Embryonic facial prominence (tissue), 1 donor: Measurements from ENCODE around the gene ALG14.

Source experiments
- DNase-seq: peaks from one replicate; pipeline ENCODE4 v3.0.0-alpha.2; 2016; ENCODE audit errors: extremely low spot score

Gene ALG14

DNA sequence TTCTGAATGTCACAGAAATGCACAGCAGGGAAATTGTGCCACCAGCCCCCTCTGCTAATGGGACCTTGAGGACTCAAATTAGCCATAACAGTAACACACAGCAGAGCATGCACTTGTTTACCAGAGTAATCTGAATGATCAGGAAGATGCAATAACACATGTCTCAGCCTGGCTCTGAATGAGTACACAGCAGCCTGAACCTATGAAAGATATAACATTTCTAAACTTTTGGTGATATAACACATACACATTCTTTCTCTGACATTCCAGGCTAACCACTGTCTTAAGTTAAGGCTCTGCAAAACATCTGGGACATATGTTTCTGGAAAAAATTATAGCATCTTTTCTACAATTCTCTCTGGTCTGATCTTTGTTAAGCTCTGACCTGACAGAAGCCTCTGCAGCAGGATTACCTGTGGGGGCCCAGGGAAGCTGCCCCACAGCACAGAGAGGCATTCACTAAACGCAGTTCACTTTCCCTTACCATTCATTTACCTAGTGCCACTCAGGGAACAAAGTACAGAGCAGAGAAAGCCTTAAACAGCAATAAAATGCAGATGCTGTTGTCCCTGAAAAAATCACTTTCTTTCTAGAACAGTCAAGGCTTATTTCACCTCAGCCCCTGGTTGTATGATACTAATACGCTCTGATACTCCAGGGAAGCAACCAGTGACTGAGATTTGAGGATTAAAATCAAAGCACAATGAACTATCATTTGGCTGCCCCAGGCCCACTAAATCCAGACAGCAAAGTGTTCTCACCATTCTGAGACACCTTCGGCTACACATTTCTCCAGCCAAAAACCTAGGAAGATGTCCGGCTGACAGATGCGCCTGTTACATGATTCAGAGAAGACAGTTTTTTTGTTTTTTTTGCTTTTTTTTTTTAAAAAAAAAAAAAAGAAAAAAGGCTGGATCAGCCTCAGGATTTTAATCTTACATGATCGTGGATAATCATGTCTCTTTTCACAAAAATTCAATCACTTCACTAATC, 91.9 kb downstream of the ALG14 start:
- no peak for DNase-seq

DNA sequence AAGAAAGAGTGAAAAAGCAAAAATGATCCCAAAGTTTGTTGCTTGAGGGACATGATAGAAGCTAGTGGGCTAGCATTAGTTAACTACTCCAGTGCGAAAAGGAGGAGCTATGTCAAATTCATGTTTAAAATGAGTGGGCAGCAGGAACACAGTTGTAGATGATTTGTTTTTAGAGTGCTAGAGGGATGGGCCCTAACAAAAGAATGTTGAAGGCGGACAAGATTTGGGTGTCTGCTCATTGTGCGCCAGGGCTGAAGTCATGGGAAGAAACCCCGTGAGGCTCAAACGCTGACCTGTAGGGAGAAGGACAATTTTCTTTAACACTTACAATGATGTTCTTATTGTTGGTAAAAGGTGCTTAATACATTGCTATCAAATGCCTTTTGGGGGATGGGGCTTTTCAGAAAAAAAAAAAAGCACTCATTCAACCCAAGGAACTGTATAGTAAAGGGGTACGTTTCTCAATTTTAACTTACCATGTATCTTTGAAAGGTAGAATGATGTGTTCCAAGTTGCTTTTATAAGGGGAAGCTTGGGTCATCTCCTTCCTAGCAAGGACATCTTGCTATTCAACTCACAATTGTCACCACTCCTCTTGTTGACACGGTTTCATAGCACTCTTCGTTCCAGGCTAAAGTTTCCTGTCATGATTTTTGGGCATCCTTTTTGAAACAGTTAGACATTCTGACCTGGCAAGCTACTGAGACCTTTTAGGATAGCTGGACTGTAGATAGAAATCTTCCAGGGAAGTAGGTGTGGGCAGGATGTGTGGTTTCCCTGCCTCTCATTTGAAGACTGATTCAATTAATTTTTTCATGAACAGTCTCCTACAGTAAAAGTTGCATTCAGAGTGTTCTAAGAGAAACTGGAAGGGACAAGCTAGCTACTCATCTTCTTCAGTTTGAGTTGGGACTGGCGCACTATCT, 92.8 kb downstream of the ALG14 start:
- DNase-seq, result no peak

DNA sequence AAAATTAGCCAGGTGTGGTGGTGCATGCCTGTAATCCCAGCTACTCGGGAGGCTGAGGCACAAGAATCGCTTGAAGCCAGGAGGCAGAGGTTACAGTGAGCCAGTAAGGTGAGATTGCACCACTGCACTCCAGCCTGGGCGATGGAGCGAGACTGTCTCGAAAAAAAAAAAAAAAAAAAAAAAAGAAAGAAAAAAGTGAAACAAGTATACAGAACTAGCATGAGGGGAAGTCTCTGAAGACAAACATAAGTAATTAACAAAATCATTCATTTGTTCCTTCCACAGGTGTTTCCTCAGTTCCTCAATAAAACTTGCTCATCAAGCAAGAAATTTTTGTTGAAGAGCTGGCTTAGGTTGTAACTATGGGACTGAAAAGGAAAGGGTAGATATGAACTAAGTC, 93.6 kb downstream of the ALG14 start:
- DNase-seq, result no peak

DNA sequence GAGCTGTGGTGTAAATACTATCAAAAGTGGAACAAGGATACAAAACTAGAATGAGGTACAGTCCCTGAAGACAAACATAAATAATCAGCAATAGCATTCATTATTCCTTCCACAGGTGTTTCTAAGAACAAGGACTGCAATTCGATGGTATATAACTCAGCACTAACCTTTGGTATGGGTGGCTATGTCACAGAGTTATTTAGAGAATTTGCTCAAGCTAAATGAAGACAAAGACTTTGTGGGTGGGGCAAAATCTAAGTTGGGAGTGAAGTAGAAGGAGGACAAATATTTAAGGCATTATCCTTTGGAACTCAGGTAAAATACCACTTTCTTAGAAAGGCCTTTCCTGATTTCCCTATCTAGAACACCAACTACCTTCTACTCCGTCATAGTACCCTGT, 94.3 kb downstream of the ALG14 start:
- no peak for DNase-seq

DNA sequence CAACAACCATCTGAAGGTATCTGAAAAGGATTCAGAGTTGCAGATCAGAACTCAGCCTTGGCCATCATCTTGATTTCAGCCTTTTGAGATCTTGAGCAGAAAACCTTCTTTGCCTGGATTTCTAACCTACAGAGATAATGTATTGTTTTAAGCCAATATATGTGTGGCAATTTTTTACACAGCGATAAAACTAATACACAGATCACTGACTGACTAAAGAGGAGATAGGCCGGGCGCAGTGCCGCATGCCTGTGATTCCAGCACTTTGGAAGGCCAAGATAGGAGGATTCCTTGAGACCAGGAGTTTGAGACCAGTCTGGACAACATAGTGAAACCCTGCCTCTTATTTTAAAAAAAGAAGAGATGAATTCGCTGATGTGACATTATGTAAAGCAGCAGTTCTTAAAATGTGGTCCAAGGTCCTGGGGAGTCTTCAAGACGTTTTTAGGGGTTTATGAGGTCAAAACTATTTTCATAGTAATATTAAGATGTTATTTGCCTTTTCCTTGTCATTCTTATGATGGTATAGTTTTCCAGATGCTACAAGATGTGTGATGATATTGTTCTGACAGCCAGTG, 95.7 kb downstream of the ALG14 start:
- no peak for DNase-seq

DNA sequence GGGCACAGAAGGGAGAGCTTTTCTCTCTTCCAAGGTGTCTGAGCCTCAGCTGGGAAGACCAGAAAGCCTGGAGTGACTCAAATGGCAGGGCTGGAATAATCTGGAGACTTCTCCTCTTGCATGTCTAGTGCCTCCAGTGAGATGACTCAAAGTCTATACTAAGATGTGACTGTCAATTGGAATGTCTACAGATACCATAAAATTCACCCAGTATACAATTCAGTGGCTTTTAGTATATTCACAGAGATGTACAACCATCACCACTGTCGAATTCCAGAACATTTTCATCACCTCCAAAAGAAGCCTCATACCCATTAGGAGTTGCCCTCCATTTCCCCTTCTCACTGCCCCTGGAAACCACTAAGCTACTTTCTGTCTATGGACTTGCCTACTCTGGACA, 97.9 kb downstream of the ALG14 start:
- DNase-seq, result no peak

DNA sequence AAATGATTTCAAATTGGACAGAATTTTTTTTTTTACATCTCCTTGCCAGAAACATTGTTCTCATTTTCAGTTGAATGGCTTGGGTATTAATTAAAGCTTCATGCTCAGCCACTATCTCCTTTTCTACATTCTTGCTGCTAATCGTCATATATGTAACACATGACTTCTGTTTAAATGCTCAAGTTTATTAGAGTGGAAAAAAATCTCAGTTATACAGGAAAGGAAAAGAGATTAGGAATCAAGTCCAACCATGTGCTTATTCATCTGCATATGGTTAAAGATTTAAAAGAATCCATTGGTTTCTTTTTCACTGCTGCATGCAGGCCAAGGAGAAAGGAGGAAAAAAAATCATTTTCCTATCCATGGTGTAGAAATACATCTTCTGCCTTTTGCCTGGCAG, 98.5 kb downstream of the ALG14 start:
- peak; percentile 75 for DNase-seq

DNA sequence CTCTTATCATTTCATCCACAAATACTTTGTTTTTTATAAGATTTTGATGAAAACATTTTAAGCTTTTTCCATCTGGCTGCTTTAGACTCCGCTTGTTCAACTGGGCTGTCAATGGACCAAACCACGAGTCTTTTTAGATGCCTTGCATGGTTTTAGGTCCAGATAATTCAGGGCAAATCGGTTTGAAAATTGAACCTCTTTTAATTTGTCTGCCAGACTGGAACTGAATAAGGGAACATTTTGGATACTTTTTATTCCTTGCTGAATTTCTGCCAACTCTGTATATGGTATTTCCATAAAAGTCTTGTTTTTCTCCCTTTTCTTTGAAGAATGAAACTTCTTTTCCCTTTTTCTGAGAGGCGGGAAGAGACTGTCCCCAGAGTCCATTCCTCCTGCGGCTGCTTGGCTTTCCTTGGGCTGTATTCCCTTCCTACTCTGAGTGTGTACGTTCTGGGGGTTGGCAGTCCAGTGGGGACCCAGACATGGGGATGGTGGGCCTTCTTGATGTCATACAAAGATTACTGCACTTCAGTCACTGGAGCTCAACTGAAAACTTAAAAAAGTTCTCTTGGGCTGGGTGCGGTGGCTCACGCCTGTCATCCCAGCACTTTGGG, 99.3 kb downstream of the ALG14 start:
- no peak for DNase-seq

DNA sequence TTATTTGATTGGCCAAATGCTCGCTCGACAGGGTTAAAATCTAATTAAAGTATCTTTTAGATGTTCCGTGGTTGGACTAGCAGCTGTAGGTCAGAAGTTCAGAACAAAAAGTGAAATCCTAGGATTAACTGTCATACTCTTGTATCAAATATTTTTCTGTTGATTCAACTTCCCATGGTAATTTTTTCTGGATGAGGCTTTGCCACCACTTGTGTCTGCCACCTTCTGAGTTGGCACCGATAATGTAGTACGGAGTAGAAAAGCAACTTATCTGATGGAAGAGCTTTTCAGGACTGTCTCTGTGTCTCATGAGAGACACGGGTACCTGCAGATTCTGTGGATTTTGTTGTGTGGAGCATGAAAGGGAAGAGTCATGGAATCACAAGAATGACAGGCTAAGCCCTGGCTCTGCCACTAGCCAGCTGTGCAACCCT, 101.2 kb downstream of the ALG14 start:
- DNase-seq, result no peak

DNA sequence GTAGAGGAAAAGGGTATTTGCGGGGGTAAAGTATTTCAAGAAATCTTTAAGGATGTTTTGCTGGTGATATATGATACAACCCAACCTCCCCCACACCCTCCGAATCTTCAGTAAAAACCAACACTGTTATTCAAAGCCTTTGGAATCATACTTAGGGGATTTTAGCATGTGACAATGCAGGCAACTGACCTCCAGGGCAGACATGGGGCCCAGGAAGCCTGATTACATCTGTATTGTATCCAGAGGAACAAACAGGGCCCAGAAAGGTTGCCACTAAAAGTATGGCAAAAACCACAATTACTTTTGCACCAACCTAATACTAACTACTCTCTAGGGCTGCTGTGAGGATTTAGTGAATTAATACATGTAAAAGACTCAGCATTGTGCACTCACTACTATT, 102.0 kb downstream of the ALG14 start:
- DNase-seq, result no peak

DNA sequence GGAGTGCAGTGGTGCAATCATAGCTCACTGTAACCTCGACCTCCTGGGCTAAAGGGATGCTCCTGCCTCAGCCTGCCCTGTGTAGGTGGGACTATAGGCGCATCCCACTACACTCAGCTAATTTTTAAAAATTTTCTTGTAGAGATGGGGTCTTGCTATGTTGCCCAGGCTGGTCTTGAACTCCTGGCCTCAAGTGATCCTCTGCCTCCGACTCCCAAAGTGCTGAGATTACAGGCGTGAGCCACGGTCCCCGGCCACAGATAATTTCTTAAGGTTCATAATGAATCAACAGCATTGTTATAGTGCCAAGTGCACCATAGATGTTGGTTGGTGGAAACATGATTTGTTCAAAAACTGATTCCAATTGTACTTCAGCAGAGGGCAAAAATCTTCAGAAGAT, 103.6 kb downstream of the ALG14 start:
- no peak for DNase-seq

DNA sequence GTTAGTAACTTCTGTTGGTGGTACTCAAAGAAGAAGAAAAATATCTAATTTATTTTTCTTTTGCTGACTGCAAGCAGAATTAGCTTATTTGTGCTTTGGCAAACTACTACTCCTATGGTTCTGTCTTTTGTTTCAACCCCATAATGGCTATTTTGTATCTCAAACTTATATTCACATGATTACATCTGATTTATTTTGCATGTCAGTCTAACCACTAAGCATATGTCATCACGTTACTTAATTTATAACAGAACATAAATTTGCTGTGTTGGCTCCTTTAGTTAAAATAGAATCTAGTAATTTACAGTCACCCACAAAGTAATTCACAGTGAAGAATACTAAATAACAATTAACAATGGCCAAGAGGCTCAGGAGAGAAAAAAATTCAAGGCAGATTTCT, 106.7 kb downstream of the ALG14 start:
- DNase-seq, result no peak

DNA sequence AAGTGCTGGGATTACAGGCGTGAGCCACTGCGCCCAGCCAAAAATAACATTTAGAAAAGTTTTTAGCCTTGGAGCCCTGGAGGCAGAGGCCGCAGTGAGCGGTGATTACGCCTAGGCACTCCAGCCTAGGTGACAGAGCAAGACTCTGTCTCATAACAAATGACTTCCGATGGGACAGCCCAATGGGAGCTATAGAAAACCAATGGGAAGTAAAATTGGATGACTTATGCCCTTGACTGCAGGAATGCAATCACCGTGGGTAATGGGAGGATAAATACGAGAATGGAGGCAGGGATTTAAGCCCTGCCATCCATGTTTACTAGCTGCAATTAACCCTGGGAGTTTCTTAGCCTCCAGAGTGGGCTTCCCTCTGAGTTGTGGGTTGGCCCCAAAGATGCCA, 108.9 kb downstream of the ALG14 start:
- DNase-seq, result no peak

DNA sequence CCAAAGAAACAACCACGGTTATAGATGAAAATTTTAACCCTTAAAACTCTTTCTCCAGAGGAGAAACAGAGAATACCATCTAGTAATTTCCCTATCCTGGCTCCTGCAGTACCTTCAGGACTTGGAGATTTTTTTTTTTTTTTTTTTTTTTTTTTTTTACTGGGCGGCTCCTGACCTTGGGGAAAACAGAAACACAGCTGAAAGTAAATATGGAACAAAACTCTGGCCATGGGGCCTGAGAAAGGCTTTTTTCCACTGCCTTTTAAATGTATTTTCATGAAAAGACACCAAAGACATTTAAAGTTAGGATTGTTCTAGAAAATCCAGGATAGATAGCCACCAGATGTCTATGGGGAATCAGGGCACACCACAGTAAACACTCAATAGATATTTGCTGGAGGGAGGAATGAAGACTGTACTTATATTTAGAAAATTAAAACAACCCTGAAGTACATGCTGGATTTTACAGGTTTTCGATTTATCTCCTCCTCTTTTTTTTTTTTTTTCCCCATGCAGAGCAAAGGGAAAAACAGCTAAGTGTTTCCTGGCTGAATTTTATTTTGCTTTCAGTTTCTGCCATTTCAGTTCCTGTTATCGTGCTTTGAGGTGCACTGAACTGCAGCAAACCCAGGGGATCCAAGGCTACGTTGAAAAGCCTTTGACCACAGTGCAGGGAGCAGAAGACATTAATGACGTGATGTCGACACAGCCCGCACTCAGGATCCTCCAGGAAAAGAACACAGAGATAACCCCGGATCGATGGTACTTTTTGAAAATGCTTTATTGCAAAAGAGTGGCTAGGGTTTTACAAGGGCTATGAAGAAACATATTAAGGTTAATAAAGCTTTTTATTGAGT, 110.1 kb downstream of the ALG14 start:
- no peak for DNase-seq

DNA sequence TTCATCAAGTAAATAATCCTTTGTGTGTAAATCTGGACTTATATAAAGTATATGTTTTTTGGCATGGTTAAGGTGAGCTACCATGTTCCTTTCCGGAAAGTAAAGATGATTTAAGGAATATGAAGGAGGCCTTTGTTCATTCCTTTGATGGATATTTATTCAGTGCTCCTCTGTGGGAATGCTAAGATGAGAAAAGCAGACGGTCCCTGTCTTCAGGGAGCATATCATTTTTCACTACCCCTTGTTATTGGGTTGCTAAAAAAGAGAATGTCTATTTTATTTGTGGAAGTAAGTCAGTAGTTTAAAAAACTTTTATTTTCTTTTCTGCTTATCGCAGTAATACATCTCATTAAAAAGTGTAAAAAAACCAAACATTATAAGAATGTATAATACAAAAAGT, 110.8 kb downstream of the ALG14 start:
- DNase-seq, result no peak

DNA sequence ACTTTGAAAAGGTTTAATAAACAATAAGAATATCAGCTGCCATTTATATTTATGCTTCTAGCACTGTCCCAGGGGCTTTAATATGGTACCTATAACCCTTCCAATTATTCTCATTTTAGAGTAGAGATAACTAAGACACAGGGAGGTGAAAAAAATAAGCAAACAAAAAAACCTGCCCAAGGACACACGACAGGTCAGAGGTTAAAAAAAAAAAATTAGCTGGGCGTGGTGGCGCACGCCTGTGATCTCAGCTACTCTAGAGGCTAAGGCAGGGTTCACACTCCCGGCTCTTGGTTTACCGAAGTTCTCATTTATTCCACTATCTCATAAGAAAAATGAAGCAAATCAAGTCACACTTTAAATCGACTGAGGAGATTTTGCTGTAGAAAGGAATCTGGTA, 111.2 kb downstream of the ALG14 start:
- DNase-seq, result no peak

DNA sequence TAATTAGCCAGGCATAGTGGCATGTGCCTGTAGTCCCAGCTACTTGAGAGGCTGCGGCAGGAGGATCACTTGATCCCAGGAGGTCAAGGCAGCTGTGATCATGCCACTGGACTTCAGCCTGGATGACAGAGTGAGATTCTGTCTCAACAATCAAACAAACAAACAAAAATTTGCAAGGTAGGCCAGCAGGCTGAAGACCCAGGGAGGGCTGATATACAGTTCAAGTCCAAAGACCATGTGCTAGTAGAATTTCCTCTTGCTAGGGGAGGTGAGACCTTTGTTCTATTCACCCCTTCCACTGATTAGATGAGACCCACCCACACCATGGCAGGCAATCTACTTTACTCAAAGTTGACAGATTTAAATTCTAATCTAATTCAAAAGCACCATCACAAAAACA, 114.7 kb downstream of the ALG14 start:
- DNase-seq, result no peak

DNA sequence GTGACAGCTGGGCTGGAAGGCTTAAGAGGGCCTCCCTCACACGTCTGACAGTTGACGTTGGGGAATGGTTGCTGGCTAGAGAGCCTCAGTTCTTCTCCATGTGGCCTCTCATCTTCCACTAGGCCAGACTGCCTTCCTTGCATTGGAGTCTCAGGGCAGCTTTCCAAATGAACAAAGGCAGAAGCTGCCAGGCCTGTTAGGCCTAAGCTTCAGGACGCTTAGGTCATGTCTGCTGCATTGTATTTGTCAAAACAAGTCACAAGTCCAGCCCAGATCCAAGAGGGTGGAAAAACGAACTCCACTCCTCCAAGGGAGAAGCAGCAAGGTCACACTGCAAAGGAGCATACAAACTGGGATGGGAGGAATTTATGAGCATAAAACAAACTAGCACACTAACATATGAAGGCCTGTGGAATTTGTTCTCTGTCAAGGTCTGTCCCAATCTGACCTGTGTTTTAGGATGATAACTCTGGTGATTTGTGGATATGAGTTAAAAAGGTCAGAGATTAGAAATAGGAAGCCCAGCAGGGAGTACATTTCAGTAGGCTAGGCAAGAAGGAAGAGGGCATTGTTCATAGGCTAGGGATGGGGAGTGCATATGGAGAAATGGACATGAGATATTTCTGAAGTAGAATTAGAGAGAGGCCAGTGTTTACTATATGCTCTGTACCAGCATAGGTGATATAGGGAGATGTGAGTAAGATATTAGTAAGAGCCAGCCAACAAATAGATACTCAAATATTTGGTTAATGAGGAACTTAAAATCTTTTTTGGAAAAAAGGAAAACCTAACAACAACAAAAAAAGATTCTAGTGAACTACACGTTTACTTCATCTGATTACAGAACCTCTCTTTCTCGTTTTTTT, 116.8 kb downstream of the ALG14 start:
- DNase-seq, result no peak

DNA sequence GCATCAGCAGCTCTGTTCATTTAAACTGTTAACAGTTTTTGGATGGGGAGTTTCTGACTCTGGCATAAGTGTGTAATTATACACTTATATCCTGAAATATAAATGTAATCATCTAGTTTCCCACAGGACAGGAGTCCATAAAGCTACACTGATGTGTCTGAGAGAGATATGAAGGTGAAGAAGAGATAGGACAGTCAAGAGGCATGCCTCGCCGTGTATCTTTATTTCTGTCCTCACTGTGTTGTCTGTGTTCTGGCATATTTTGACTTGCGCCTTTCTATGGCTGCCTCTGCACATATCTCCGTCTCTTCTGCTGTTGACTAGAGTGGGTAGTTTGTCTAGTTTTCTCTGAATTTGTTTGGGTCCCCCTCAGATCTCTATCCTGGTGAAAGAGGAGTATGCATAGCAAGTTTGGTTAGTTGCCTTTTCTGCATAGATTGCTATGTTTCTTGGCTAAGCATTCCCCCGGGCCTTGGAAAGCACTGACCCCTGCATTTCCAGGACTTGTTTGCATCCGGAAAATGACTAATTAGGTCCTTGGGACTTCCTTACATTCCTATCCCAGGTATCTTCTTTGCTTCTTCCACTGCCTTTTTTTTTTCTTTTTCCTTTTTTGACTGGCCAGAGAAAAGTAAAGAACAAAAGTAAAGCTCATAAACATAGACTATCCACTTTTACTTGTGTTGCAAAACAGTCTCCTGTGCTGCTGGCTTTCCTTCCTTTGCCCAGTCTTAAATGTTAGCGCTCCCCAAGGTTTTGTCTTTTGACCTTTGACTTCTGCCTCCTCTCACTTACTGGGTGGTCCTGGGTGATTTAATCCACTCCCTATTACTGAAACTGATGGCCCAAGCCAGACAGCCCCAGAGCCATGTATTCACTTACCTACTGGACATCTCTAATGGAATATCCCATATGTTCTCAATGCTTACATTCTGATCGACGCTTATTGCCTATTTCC, 118.2 kb downstream of the ALG14 start:
- no peak for DNase-seq
